ENCODE measurements around the gene POLG2. TPM values are rescaled to one million over a fixed set of nuclear protein-coding genes. Genes with fewer than 3 reads are reported as not detected.

Gene POLG2
- total RNA-seq, 4 donors from 2014 or later = 10.6 to 15.0 (median 13.1) TPM

DNA sequence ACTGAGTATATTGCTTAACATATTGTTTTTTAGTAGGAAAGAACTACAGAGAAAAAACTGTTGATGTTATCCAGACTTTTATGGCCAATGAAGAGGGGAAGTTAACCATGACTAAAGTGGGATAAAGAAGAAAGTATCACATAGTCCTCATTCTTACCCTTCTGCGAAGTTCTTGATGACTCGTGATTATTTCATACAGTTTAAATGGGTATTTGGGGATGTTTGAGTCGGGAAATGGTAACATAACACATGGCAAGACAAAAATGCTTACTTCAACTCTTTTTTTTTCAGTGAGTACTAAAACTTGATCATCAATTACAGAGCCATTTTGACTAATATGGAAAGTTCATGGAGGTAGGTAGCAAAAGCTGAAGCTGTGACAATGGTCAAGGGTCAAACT, 4.9 kb downstream of the POLG2 start:
- Histone ChIP-seq H3K36me3 (peaks cover 26 to 30% of the 10 kb centered on the region in 2 donors), H3K4me1 (peaks cover 10 to 16% of the 10 kb centered on the region in 2 donors), H3K27me3 (no peaks in the 10 kb centered on the region), H3K9me3 (no peaks in the 10 kb centered on the region), H3K4me3 (replicated peaks in 1 of 3) (no peak overlapping the region), H3K27ac (no peak overlapping the region)
- intact Hi-C loops (cut with DNase I) = loop anchor here (5.0 to 10.0 kb wide), 2 partner anchors 70 to 187 kb away; no protein-coding TSS in a partner anchor
- no peak for DNase-seq
- TF ChIP-seq, protein P1, sequence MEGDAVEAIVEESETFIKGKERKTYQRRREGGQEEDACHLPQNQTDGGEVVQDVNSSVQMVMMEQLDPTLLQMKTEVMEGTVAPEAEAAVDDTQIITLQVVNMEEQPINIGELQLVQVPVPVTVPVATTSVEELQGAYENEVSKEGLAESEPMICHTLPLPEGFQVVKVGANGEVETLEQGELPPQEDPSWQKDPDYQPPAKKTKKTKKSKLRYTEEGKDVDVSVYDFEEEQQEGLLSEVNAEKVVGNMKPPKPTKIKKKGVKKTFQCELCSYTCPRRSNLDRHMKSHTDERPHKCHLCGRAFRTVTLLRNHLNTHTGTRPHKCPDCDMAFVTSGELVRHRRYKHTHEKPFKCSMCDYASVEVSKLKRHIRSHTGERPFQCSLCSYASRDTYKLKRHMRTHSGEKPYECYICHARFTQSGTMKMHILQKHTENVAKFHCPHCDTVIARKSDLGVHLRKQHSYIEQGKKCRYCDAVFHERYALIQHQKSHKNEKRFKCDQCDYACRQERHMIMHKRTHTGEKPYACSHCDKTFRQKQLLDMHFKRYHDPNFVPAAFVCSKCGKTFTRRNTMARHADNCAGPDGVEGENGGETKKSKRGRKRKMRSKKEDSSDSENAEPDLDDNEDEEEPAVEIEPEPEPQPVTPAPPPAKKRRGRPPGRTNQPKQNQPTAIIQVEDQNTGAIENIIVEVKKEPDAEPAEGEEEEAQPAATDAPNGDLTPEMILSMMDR (IDR thresholded peaks at IDR 0.05) = no peak
- TF ChIP-seq POLR2A (IDR thresholded peaks at IDR 0.05) = no peak
- 89 to 92% methylated on average over 3 of the region's 3 CpGs for WGBS, 2 donors

DNA sequence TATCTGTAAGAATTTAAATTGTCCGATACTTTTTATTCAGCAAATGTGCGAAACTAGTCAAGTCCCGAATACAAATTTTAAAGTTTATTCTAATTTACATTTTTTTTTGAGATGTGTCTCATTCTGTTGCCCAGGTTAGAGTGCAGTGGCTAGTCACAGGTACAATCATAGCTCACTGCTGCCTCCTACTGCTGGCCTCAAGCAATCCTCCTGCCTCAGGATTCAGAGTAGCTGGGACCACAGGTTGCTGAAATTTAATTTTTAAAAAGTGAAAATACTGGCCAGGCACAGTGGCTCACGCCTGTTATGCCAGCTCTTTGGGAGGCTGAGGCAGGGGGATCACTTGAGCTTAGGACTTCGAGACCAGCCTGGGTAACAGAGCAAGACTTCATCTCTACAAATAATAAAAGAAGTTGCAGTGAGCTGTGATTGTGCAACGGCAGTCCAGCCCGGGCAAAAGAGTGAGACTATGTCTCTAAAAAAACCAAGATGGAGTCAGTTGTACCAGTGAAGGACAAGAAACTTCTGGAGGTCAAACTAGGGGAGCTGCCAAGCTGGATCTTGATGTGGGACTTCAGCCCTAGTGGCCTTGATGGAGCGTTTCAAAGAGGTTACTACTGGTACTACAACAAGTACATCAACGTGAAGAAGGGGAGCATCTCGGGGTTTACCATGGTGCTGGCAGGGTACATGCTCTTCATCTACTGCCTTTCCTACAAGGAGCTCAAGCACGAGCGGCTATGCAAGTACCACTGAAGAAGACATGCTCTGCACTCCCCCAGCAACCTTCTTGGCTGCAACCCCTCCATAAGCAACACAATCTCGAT, 5.6 kb downstream of the POLG2 start:
- TF ChIP-seq, protein P1 (IDR thresholded peaks at IDR 0.05) = peak in 3 of 6 experiments; percentile 22 to 42 (median 39)
- no peak for TF ChIP-seq POLR2A (IDR thresholded peaks at IDR 0.05)
- DNase-seq = peak in 1 of 2 donors; percentile 22
- Histone ChIP-seq H3K36me3 (peaks cover 26 to 30% of the 10 kb centered on the region in 2 donors), H3K9me3 (no peaks in the 10 kb centered on the region), H3K4me1 (peaks cover 9 to 16% of the 10 kb centered on the region in 2 donors), H3K4me3 (replicated peaks in 1 of 3) (no peak overlapping the region), H3K27me3 (no peaks in the 10 kb centered on the region), H3K27ac (no peak overlapping the region)
- WGBS, 2 donors = 90 to 91% methylated on average over 13 of the region's 13 CpGs
- intact Hi-C loops (cut with DNase I) = loop anchor here (5.0 to 10.0 kb wide), 2 partner anchors 69 to 186 kb away; no protein-coding TSS in a partner anchor

DNA sequence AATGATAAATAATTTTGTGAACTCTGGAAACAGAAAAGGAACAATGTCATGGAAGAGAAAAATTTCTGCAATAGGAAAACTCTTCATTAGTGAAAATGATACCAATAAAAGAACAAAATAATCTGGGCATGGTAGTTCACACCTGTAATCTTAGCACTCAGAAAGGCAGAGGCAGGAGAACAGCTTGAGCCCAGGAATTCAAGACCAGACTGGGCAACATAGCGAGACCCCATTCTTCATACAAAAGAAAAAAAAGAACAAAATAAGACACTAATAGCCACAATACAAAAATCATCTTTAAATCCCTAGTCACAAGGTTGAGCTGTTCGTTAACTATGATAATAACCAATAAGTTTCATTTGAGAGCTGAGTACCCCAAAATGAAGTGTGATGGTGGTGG, 8.6 kb downstream of the POLG2 start:
- Histone ChIP-seq H3K4me3 (replicated peaks in 1 of 3) (no peak overlapping the region), H3K9me3 (no peaks in the 10 kb centered on the region), H3K27ac (no peak overlapping the region), H3K27me3 (no peaks in the 10 kb centered on the region), H3K36me3 (peaks cover 26 to 34% of the 10 kb centered on the region in 2 donors), H3K4me1 (no peaks in the 10 kb centered on the region)
- no peak for DNase-seq
- TF ChIP-seq POLR2A (IDR thresholded peaks at IDR 0.05) = no peak
- TF ChIP-seq, protein P1 (IDR thresholded peaks at IDR 0.05) = no peak
- 96 to 97% methylated on average over 2 of the region's 2 CpGs for whole genome bisulfite sequencing, 2 donors
- intact Hi-C loops (cut with DNase I) = no loop called here

DNA sequence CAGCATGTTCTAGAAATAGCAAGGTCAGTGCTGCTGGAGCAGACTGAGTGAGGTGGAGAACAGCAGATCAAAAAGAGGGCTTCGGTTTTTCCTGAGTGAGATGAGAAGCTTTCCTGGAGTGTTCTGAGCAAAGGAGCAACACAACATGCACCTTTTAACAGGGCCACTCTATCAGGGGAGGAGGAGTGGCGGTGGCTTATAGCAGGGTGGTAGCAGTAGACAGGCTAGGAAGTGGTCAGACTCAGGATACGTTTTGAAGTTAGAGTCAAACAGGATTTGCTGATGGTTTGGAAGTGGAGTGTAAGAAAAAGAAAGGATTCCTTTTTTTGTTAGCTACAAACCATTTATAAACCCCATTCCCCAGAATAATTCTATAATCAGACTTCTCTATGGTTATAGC, 12.5 kb downstream of the POLG2 start:
- 92 to 97% methylated on average over 3 of the region's 3 CpGs for WGBS, 2 donors
- Histone ChIP-seq H3K4me3 (replicated peaks in 1 of 3) (no peak overlapping the region), H3K4me1 (no peaks in the 10 kb centered on the region), H3K27me3 (no peaks in the 10 kb centered on the region), H3K9me3 (no peaks in the 10 kb centered on the region), H3K36me3 (peaks cover 0 to 12% of the 10 kb centered on the region in 2 donors), H3K27ac (no peak overlapping the region)
- intact Hi-C loops (cut with DNase I) = no loop called here
- no peak for TF ChIP-seq POLR2A (IDR thresholded peaks at IDR 0.05)
- TF ChIP-seq, protein P1 (IDR thresholded peaks at IDR 0.05) = no peak
- DNase-seq = no peak

DNA sequence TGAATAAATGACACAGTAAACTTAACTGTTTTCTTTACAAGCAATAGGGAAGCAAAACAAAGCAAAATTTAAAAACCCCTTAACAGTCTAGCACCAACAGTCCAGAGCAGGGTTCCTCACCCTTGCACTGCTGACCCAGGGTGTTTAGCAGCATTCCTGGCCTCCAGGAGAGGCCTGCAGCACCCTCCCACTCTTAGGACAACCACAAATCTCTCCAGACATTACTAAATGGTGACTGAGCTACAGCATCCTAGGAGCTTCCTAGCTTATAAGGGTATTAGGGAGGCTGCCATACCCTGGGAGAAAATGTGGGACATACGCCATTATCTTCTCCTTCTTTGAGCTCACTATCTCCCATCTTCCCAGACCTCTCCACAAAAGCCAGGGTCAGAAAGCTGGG, 15.9 kb downstream of the POLG2 start:
- TF ChIP-seq, protein P1 (IDR thresholded peaks at IDR 0.05) = no peak
- no peak for TF ChIP-seq POLR2A (IDR thresholded peaks at IDR 0.05)
- Histone ChIP-seq H3K27me3 (no peaks in the 10 kb centered on the region), H3K36me3 (peaks cover 0 to 3% of the 10 kb centered on the region in 2 donors), H3K4me1 (peaks cover 0 to 5% of the 10 kb centered on the region in 2 donors), H3K27ac (no peak overlapping the region), H3K4me3 (replicated peaks in 1 of 3) (no peak overlapping the region), H3K9me3 (no peaks in the 10 kb centered on the region)
- 89 to 92% methylated on average over 1 of the region's 1 CpG for WGBS, 2 donors
- no peak for DNase-seq
- intact Hi-C loops (cut with DNase I) = no loop called here

Measured in thyroid gland (tissue), 4 donors.